Bronchial epithelial cell (primary cell): ENCODE data around the gene ACTC1. TPM values are rescaled to one million over a fixed set of nuclear protein-coding genes. Genes with fewer than 3 reads are reported as not detected.

Source experiments
- DNase-seq: peaks from one replicate; pipeline ENCODE4 v3.0.0-alpha.2; 2010; ENCODE audit warnings: low read depth
- FAIRE-seq: peaks from 2 replicates; lab custom pipeline; 2011; peaks lifted over from hg19 to GRCh38; lab: Jason Lieb, UNC
- H3K27me3 ChIP-seq: 2 replicates; pipeline ENCODE4 v1.5.1; 2011; ENCODE audit warnings: low read length; ENCODE audit not compliant: control insufficient read depth, insufficient read depth
- H3K36me3 ChIP-seq: 2 replicates; pipeline ENCODE4 v1.5.1; 2011; ENCODE audit warnings: low read length; ENCODE audit not compliant: control insufficient read depth, insufficient read depth
- H3K4me3 ChIP-seq: 2 replicates; pipeline ENCODE4 v1.5.1; 2011; ENCODE audit warnings: mild to moderate bottlenecking, low read depth, low read length, control low read depth
- CTCF ChIP-seq: IDR thresholded peaks from 2 replicates; pipeline ENCODE4 v1.5.1; 2011; ENCODE audit warnings: mild to moderate bottlenecking, moderate library complexity, low read length, control low read depth, inconsistent platforms; ENCODE audit not compliant: insufficient read depth, severe bottlenecking
- total RNA-seq: library from RNA; depleted of rRNA; stranded (reverse); fragments of >200 nt; gene quantifications from 2 replicates; pipeline ENCODE4 v1.2.1, GENCODE V29; 2014

ACTC1 gene
- not detected in 2 replicates for total RNA-seq

- Histone ChIP-seq H3K27me3 (peaks cover 33% of the 10 kb centered on the region), H3K36me3 (no peaks in the 10 kb centered on the region), H3K4me3 (no peak within 1 kb of the TSS)
- DNase-seq (peak; percentile 21), FAIRE-seq (no peak)
- no peak for TF ChIP-seq CTCF
These were observed at the start of gene ACTC1 for GRCh38 chr15:34795267-34796081. TSS of gene ACTC1 (minus strand) at chr15:34795549. CDS start at chr15:34794808, 741 bp downstream.

- DNase-seq (no peak), FAIRE-seq (no peak)
- TF ChIP-seq CTCF, result no peak
- Histone ChIP-seq H3K4me3 (no peak overlapping the region), H3K27me3 (no peaks in the 10 kb centered on the region), H3K36me3 (no peaks in the 10 kb centered on the region)
These were observed 45.9 kb upstream of the ACTC1 start for GRCh38 chr15:34841262-34841725.

- Histone ChIP-seq H3K4me3 (no peak overlapping the region), H3K36me3 (no peaks in the 10 kb centered on the region), H3K27me3 (no peaks in the 10 kb centered on the region)
- no peak for DNase-seq
- TF ChIP-seq CTCF, result no peak
- FAIRE-seq, result no peak
These were observed 42.9 kb upstream of the ACTC1 start for GRCh38 chr15:34838282-34838681.

GRCh38 chr15:34837246-34838016 is 42.1 kb upstream of the ACTC1 start:
- no peak for TF ChIP-seq CTCF
- Histone ChIP-seq H3K4me3 (no peak overlapping the region), H3K36me3 (no peaks in the 10 kb centered on the region), H3K27me3 (no peaks in the 10 kb centered on the region)
- FAIRE-seq, result no peak
- DNase-seq, result peak; percentile 92

GRCh38 chr15:34828145-34828911 is 33.0 kb upstream of the ACTC1 start:
- Histone ChIP-seq H3K4me3 (no peak overlapping the region), H3K36me3 (no peaks in the 10 kb centered on the region), H3K27me3 (peaks cover 7% of the 10 kb centered on the region)
- no peak for FAIRE-seq
- TF ChIP-seq CTCF, result no peak
- DNase-seq, result no peak
